MCF 10A (cell line): ENCODE results near the gene MBD3L4. TPM values are rescaled to one million over a fixed set of nuclear protein-coding genes. Genes with fewer than 3 reads are reported as not detected.
A peak's percentile ranks its signal among the peaks of the same experiment; 100 is the strongest.
"Not testable (repeated sequence)": the region's sequence is repeated elsewhere in the genome, so short reads cannot be mapped to it uniquely, and the experiment has no call there.

Source experiments
- BruUV-seq: library from RNA; stranded (reverse); fragments of 400-500 nt; replicated peaks from 2 replicates; lab custom pipeline; 2021; lab: Mats Ljungman, UMichigan
- CTCF ChIA-PET: fragments of 300-600 bp; sonication (Branson Sonifier 250); formaldehyde crosslinking; extraction: SDS; loops from one replicate; lab custom pipeline; 2021; ENCODE audit warnings: antibody characterized with exemption, inconsistent platforms; lab: Yijun Ruan, JAX
- POLR2A ChIA-PET: fragments of 300-600, 350-650 bp; sonication (Branson Sonifier 250); formaldehyde crosslinking; extraction: SDS; loops from one replicate; lab custom pipeline; 2020; ENCODE audit warnings: antibody characterized with exemption, inconsistent platforms; lab: Yijun Ruan, JAX
- DNase-seq: peaks from one replicate; pipeline ENCODE4 v3.0.0-alpha.2; 2018; ENCODE audit not compliant: unreplicated experiment
- H3K27ac Mint-ChIP-seq: one replicate; pipeline ENCODE4 v1.8.0; 2022; ENCODE audit warnings: mild to moderate bottlenecking, low read depth, mixed read lengths; ENCODE audit not compliant: unreplicated experiment
- H3K27me3 Mint-ChIP-seq: one replicate; pipeline ENCODE4 v1.8.0; 2022; ENCODE audit warnings: mixed read lengths; ENCODE audit not compliant: insufficient read depth, unreplicated experiment
- H3K36me3 Mint-ChIP-seq: one replicate; pipeline ENCODE4 v1.8.0; 2022; ENCODE audit warnings: mild to moderate bottlenecking, moderate library complexity, mixed read lengths; ENCODE audit not compliant: insufficient read depth, unreplicated experiment
- H3K4me1 Mint-ChIP-seq: one replicate; pipeline ENCODE4 v1.8.0; 2022; ENCODE audit warnings: mixed read lengths; ENCODE audit not compliant: insufficient read depth, unreplicated experiment
- H3K4me3 Mint-ChIP-seq: one replicate; pipeline ENCODE4 v1.8.0; 2022; ENCODE audit warnings: mild to moderate bottlenecking, moderate library complexity, mixed read lengths; ENCODE audit not compliant: unreplicated experiment
- H3K9me3 Mint-ChIP-seq: one replicate; pipeline ENCODE4 v1.8.0; 2022; ENCODE audit warnings: mixed read lengths; ENCODE audit not compliant: unreplicated experiment
- intact Hi-C: fragments of 100-400 bp; cut with micrococcal nuclease; formaldehyde crosslinking; loops from 2 replicates; pipeline ENCODE4 v1.14.1; 2022
- total RNA-seq: library from RNA; stranded (reverse); gene quantifications from 2 replicates; pipeline ENCODE4 v1.2.3, GENCODE V29; 2022
- TF ChIP-seq, protein P1 (sequence below): fragments of 200-600 bp; IDR thresholded peaks from one replicate; pipeline ENCODE4 v1.8.0; 2022; ENCODE audit warnings: antibody characterized with exemption, mild to moderate bottlenecking; ENCODE audit not compliant: unreplicated experiment

MBD3L4 gene
- total RNA-seq, 1 experiment from 2014 or later: not detected

DNA sequence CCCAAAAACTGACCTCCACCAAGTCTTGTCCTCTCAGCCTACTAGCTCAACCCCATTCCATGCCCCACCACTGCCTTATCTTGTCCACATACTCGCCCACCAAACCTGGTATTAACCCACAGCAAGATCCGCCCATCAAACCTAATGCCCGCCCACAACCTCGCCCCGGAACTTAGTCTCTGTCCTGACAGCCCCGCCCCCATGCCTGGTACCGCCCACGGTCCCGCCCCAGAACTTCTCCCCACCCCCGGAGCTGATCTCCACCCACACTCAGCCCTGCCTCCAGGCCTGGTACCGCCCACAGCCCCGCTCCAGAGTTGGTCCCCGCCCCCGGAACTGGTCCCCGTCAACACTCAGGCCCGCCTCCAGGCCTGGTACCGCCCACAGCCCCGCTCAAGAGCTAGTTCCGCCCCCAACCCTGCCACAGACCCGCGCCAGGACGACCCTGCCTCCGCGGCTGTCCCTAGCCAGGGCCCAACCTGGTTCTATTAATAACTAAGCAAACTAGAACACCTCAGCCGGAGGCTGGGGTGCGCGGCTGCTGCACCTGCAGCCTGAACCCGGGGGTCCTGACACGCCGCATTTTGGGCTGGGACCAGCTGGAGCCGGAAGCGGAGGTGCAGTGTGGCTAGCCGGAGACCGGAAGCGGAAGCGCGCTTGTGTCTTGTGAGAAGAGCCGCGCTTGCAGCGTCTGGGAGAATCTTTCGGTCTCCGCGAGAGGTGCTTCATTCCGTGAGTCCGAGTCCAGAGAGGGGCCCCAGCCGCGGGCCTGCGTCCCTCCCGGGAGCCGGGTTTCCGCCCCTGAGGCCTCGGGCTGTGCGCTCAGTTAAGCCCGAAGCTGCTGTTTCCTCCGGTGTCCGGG lies 29.3 kb upstream of the MBD3L4 start, which contains the start of gene ZNF557:
Gene ZNF557, plus strand, starts transcription at position 662 of the 862 bp plus-strand sequence. CDS start 5,372 bp downstream, outside the sequence.
- intact Hi-C loops: no loop called here
- peak; percentile 98 for DNase-seq
- TF ChIP-seq, protein P1, sequence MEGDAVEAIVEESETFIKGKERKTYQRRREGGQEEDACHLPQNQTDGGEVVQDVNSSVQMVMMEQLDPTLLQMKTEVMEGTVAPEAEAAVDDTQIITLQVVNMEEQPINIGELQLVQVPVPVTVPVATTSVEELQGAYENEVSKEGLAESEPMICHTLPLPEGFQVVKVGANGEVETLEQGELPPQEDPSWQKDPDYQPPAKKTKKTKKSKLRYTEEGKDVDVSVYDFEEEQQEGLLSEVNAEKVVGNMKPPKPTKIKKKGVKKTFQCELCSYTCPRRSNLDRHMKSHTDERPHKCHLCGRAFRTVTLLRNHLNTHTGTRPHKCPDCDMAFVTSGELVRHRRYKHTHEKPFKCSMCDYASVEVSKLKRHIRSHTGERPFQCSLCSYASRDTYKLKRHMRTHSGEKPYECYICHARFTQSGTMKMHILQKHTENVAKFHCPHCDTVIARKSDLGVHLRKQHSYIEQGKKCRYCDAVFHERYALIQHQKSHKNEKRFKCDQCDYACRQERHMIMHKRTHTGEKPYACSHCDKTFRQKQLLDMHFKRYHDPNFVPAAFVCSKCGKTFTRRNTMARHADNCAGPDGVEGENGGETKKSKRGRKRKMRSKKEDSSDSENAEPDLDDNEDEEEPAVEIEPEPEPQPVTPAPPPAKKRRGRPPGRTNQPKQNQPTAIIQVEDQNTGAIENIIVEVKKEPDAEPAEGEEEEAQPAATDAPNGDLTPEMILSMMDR: no peak
- ChIA-PET POLR2A (interaction anchor here (0.6 to 2.8 kb wide), 20 partner anchors 9 to 1320 kb away, joined by 3 to 13 read pairs (median 3); partner anchors contain the start of genes INSR, PET100, SNAPC2 and XAB2), CTCF (interaction anchor here (0.5 to 0.8 kb wide), 6 partner anchors 57 to 1023 kb away, joined by 3 to 6 read pairs (median 3); no protein-coding TSS in a partner anchor)
- Mint-ChIP-seq H3K9me3 (no peaks in the 10 kb centered on the region), H3K36me3 (peaks cover 54% of the 10 kb centered on the region), H3K4me3 (peak within 1 kb of the TSS; percentile 85), H3K4me1 (peaks cover 10% of the 10 kb centered on the region), H3K27me3 (no peaks in the 10 kb centered on the region), H3K27ac (peak within 1 kb of the TSS; percentile 90)
- BruUV-seq: no TSS peak

DNA sequence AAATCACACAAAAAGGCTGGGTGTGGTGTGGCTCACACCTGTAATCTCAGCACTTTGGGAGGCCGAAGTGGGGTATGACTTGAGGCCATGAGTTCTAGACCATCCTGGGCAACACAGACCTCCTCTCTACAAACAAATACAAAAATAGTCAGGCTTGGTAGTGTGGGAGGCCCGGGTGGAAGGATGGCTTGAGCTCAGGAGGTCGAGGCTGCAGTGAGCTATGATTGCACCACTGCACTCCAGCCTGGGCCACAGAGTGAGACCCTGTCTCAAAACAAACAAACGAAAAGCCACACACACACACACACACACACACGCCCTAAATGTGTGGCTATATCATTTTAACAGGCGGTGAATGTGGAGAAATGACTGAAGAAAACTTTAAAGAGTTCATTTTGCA lies 28.6 kb upstream of the MBD3L4 start:
- Mint-ChIP-seq H3K27me3 (no peaks in the 10 kb centered on the region), H3K27ac (peak overlapping the region; percentile 90), H3K4me1 (peaks cover 10% of the 10 kb centered on the region), H3K4me3 (peak overlapping the region; percentile 85), H3K9me3 (no peaks in the 10 kb centered on the region), H3K36me3 (peaks cover 47% of the 10 kb centered on the region)
- BruUV-seq: no TSS peak
- no peak for DNase-seq
- ChIA-PET POLR2A (interaction anchor here (0.5 to 2.8 kb wide), 13 partner anchors 12 to 1321 kb away, joined by 3 to 13 read pairs (median 3); partner anchors contain the start of gene INSR), CTCF (interaction anchor here (0.5 to 0.8 kb wide), 2 partner anchors 141 to 1022 kb away, joined by 3 to 6 read pairs; no protein-coding TSS in a partner anchor)
- TF ChIP-seq, protein P1: no peak
- intact Hi-C loops: no loop called here

DNA sequence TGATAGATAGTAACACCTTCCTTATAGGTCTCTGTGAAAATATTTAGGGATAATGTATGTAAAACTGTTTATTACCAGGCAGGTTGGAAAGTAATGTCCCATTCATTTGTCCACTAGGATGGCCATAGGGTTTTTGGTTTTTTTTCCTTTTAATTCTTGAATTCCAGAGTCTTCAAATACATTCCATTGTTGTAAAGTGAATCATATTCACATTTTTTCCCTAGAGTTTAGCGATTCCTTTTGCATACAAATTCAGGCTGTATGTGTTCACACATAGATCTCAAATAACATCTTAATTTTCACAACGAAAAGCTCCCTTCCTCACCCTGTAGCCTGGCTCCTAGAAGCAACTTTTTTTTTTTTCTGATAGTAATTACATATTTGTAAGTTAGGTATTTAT lies 27.7 kb upstream of the MBD3L4 start:
- H3K4me1 Mint-ChIP-seq: peaks cover 10% of the 10 kb centered on the region
- BruUV-seq: no TSS peak
- H3K9me3 Mint-ChIP-seq: no peaks in the 10 kb centered on the region
- intact Hi-C loops: no loop called here
- peaks cover 38% of the 10 kb centered on the region for H3K36me3 Mint-ChIP-seq
- POLR2A ChIA-PET: no interaction called here
- CTCF ChIA-PET: no interaction called here
- TF ChIP-seq, protein P1: no peak
- H3K27ac Mint-ChIP-seq: no peak overlapping the region
- H3K4me3 Mint-ChIP-seq: no peak overlapping the region
- H3K27me3 Mint-ChIP-seq: no peaks in the 10 kb centered on the region
- no peak for DNase-seq

DNA sequence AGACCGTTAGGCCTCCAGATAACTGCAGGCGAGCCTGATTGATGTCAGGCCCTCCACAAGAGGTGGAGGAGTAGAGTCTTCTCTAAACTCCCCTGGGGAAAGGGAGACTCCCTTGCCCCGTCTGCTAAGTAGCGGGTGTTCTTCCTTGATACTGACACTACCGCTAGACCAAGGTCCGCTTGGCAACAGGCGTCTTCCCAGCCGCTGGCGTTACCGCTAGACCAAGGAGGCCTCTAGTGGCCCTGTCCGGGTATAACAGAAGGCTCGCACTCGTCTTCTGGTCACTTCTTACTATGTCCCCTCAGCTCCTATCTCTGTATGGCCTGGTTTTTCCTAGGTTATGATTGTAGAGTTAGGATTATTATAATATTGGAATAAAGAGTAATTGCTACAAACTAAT lies 27.1 kb upstream of the MBD3L4 start:
- H3K4me1 Mint-ChIP-seq, H3K9me3 Mint-ChIP-seq, H3K4me3 Mint-ChIP-seq, intact Hi-C loops, CTCF ChIA-PET, H3K27ac Mint-ChIP-seq, POLR2A ChIA-PET, DNase-seq, BruUV-seq, H3K27me3 Mint-ChIP-seq: not testable (repeated sequence)
- peaks cover 32% of the 10 kb centered on the region for H3K36me3 Mint-ChIP-seq
